ENCODE data around the gene ECD. TPM values are rescaled to one million over a fixed set of nuclear protein-coding genes. Genes with fewer than 3 reads are reported as not detected.

The ECD gene
- polyA plus RNA-seq, 1 of the 3 experiments (the other 2 are of a cell fraction): 21.4 TPM

DNA sequence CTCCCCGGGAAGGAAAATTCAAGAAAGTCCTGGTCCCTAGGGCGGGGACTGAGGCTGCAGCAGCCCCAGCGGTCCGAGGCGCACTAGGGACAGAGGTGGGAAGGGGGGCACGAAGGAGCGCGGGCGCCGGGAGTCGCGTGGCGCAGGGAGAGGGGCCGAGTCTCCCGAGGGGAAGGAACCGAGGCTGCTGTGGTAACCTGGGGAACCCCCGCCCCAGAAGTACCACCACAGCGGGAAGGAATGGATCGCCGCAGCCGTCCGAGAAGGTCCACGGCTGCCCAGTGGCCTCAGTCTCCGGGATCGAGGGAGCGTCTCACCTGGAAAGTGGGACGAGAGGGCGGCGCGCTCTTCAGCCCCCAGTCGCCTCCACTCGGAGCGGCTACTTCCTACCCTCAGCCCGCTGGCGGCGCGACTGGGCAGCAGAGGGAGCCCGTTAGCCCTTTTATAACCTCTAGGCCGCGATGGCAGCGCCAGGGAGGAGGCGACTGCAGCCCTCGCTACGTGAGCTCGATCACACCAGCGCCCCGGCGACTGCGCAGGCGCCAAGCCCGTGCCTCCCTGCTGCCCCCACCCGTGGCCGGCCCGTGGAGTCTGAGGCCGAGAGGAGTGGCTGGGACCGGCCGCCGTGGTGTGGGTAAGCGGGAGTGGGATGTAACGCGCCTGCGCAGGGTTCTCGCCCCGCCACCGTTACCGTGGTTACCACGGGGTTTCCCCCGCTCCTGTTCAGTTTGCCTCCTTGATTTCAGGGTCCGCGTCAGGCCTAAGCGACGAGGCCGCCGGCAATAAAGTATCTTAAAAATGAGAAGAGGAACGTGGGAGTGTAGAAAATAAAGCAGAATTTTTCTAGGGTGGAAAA is 71.1 kb downstream of the ECD start, which contains the start of gene P4HA1 (continued):
- TF ChIP-seq, protein P1, sequence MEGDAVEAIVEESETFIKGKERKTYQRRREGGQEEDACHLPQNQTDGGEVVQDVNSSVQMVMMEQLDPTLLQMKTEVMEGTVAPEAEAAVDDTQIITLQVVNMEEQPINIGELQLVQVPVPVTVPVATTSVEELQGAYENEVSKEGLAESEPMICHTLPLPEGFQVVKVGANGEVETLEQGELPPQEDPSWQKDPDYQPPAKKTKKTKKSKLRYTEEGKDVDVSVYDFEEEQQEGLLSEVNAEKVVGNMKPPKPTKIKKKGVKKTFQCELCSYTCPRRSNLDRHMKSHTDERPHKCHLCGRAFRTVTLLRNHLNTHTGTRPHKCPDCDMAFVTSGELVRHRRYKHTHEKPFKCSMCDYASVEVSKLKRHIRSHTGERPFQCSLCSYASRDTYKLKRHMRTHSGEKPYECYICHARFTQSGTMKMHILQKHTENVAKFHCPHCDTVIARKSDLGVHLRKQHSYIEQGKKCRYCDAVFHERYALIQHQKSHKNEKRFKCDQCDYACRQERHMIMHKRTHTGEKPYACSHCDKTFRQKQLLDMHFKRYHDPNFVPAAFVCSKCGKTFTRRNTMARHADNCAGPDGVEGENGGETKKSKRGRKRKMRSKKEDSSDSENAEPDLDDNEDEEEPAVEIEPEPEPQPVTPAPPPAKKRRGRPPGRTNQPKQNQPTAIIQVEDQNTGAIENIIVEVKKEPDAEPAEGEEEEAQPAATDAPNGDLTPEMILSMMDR (IDR thresholded peaks at IDR 0.05): peak; percentile 65
- TF ChIP-seq USF1 (IDR thresholded peaks at IDR 0.05; ENCODE audit: borderline replicate concordance, low read depth) (no peak), EZH2phosphoT487 (IDR thresholded peaks at IDR 0.05; ENCODE audit: borderline replicate concordance, low read depth) (no peak), FOXM1 (IDR thresholded peaks at IDR 0.05; ENCODE audit: low read depth) (no peak; the same call in 1 of the 2 replicates), NRF1 (IDR thresholded peaks at IDR 0.05; ENCODE audit: low read depth, low read length) (peak; percentile 85), ZBTB33 (IDR thresholded peaks at IDR 0.05; ENCODE audit: borderline replicate concordance, low read depth) (0 out of 2 replicates have a peak, but pooled peaks have one; percentile 16), JUND (IDR thresholded peaks at IDR 0.05) (no peak), GABPA (IDR thresholded peaks at IDR 0.05; ENCODE audit: low read depth) (peak; percentile 8; the same call in 1 of the 2 replicates), RFX5 (IDR thresholded peaks at IDR 0.05; ENCODE audit: low read length) (no peak)
- TF ChIP-seq, protein P2, sequence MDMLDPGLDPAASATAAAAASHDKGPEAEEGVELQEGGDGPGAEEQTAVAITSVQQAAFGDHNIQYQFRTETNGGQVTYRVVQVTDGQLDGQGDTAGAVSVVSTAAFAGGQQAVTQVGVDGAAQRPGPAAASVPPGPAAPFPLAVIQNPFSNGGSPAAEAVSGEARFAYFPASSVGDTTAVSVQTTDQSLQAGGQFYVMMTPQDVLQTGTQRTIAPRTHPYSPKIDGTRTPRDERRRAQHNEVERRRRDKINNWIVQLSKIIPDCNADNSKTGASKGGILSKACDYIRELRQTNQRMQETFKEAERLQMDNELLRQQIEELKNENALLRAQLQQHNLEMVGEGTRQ (IDR thresholded peaks at IDR 0.05; ENCODE audit: borderline replicate concordance, low read depth, low read length): no peak

GRCh38 chr10:73096041-73096448 is 71.8 kb downstream of the ECD start:
- H3K9ac ChIP-seq: peak overlapping the region; percentile 92
- DNase-seq: peak; percentile 59
- 2% methylated on average over 25 of the region's 29 CpGs for WGBS (ENCODE audit: low lambda C conversion rate)

More at GRCh38 chr10:73096041-73096448, 71.8 kb downstream of the ECD start:
- Histone ChIP-seq H3K4me3 (ENCODE audit: low read depth in 2 of 2, low read length in 1 of 2) (peak overlapping the region; percentile 84 to 87), H3F3A (replicated peaks; ENCODE audit: insufficient read depth) (peaks cover 29% of the 10 kb centered on the region), H3K27me3 (ENCODE audit: insufficient read depth) (no peaks in the 10 kb centered on the region), H3K4me1 (ENCODE audit: control insufficient read depth in 1 of 2, insufficient read depth in 2 of 2, low read depth in 1 of 2, low read length in 1 of 2) (peaks cover 4% of the 10 kb centered on the region in 2 experiments; a peak in 3 of 4 replicates), H3K79me2 (ENCODE audit: insufficient read depth) (peaks cover 48% of the 10 kb centered on the region), H3K27ac (ENCODE audit: low read depth in 2 of 2, low read length in 1 of 2) (peak overlapping the region; percentile 96 to 97), H3K36me3 (replicated peaks in 1 of 2; ENCODE audit: control insufficient read depth in 1 of 2, insufficient read depth in 2 of 2, low read length in 1 of 2) (peaks cover 0 to 4% of the 10 kb centered on the region in 2 experiments), H3K9me3 (no peaks in the 10 kb centered on the region), H3K4me2 (peak overlapping the region; percentile 88), H2AFZ (ENCODE audit: low read depth) (peak overlapping the region; percentile 80), H3K9me2 (no peaks in the 10 kb centered on the region), H4K20me1 (ENCODE audit: insufficient read depth) (0 out of 2 replicates have a peak, but pooled peaks cover 3% of the 10 kb centered on the region)
- POLR2A ChIA-PET: interaction anchor here (1.5 to 2.7 kb wide), 2 partner anchors 14 to 404 kb away, joined by 3 to 16 read pairs; partner anchors contain the start of genes MCU and NUDT13
- TF ChIP-seq MEF2A (IDR thresholded peaks at IDR 0.05; ENCODE audit: borderline replicate concordance, low read depth): no peak
- TF ChIP-seq TAF1 (IDR thresholded peaks at IDR 0.05; ENCODE audit: borderline replicate concordance, low read depth, low read length): peak; percentile 18; the same call in 1 of the 2 replicates
- TF ChIP-seq POLR2AphosphoS5 (IDR thresholded peaks at IDR 0.05; ENCODE audit: low read depth, low read length): 0 out of 2 replicates have a peak, but pooled peaks have one; percentile 6
- TF ChIP-seq, protein P3, sequence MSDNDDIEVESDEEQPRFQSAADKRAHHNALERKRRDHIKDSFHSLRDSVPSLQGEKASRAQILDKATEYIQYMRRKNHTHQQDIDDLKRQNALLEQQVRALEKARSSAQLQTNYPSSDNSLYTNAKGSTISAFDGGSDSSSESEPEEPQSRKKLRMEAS (IDR thresholded peaks at IDR 0.05; ENCODE audit: low read depth): peak; percentile 15
- CTCF ChIA-PET: interaction anchor here (0.7 to 2.2 kb wide), 11 partner anchors 13 to 732 kb away, joined by 3 to 19 read pairs (median 3); partner anchors contain the start of gene NUDT13
